HG03558 (cell line): ENCODE measurements around the gene SMIM41.

Experiments
- ATAC-seq: cut with Tn5 transposase; IDR thresholded peaks from one replicate; pipeline ENCODE4 v1.9.1; 2021; ENCODE audit warnings: moderate number of reproducible peaks; ENCODE audit not compliant: unreplicated experiment; ENCODE audit errors: extremely low read depth

SMIM41 gene

DNA sequence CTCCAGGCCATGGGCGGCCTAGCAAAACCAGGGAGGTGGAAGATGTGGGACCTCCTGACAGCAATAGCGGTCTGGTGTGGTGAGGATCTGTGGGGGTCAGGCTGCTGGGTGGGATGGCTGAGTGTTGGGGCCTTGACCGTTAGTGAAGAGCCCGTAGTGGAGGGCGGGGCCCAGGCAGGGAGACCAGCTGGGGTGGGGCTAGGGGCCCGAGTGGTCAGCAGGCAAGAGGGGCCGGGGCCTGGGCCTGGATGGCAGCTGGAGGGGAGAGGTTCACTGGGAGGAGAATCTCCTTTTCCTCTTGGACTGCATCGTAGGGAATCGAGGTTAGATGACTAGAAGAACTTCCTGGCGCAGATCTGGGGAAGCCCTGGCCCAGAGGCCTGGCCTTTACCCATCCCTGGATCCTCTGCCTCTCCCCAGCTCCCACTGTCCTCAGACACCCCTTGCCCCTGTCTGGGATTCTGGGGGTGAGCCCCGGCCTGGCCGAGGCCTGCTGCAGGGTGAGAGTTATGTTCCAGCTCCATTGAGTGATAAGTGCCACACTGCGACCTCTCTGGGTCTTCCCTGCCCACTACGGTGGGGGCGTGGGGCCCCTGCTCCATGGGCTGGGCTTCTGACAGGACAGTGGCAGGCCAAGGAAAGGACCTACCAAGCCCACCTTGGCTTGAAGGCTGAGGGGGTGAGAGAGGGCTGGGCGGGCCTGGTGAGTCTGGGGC, 65.2 kb downstream of the SMIM41 start:
- ATAC-seq: no peak

DNA sequence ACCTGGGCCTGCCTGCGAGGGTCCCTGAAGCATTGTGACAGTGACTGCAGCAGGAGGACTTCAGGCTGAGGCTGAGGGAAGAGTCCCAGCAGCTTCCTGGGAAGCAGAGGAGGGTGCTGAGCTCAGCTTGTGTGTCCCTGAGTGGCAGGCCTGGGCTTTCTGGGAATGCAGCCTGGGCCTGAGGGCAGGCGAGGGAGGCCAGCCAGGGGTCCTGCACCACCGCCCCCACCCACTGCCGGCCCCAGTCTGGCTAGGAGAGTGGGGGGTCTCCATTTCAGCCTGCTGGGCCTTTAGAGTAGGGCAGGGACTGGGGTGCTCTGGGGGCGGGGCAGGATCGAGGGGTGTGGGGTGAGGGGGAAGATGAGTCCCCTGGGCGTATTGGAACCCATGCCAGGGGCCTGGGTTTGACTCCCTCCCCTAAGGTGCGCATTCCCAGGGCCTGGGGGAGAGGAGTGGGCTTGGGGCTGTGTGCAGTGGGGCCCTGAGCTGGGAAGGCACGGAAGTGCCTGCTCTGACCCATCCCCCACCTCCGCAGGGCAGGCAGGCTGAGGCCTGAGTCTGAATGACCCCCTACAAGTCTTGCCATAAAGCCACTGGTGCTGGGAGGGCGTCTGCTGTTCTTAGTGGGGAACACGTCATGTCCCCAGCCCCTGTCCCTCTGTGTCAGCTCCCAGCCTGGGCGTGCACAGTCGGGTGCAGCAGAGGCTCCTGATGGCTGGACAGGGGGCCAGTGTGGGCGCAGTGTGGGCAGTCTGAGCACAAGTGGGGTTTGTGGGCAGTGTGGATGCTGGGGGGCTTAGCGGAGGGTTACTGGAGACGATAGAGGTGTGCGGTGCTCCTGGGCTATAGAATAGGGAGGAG, 66.0 kb downstream of the SMIM41 start:
- ATAC-seq: no peak

DNA sequence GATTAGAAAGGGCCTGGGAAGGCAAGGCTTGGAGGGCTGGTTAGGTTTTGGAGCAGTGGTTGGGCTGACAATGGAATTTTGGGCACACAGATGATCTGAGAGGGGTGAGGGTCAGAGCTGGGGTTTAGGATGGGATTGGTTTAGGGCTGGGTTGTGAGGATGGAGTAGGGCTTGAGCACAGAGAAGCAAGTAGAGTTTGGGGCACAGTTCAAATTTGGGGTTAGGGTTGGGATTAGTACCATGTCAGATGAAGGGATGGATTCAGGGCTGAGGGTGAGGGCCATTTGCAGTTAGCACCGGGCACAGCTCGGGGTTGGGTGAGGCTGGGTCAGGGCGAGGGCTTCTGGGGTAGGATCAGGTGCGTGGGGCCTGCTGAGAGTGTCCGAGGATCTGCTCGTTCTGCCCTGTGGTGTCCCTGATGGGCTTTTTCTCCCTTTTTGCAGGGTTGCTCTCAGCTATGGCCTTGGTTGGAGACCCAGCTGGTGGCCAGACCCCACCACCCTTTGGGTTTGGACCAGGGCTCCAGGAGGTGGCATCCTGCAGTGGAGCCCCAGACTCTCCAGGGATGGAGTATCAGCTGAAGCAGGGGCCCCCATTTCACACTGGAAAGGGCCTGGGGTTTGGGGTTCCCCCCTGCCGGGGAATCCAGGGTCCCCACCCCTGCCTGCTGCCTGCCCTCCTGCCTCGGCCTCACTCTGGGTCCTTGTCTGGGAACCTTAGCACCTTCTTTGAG, 66.8 kb downstream of the SMIM41 start:
- no peak for ATAC-seq

DNA sequence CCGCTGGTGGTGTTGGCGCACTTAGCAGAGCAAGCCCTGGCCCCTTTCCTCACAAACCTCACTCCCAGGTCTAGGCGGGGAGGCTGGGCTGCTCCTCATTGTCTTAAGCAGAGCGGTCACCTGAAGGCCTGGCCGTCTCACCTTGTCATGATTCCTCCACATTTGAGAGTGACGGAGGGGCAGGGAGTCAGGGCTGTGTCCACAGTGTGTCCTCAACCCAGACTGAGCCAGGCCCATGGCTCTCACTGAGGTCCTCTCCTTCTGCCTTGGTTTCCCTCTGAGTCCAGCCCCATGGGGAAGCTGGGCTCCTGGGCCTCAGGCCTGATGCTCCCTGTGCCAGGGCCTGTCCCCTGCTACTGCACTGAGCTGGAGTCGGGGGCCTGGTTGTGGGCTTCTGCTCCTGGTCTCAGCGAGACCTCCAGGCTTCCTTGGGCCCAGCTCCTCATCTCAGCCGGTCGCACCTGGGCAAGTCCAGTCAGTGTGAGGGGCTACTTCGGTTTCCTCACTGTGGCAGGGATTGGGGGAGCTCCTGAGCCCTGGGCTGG, 67.4 kb downstream of the SMIM41 start:
- ATAC-seq: no peak

DNA sequence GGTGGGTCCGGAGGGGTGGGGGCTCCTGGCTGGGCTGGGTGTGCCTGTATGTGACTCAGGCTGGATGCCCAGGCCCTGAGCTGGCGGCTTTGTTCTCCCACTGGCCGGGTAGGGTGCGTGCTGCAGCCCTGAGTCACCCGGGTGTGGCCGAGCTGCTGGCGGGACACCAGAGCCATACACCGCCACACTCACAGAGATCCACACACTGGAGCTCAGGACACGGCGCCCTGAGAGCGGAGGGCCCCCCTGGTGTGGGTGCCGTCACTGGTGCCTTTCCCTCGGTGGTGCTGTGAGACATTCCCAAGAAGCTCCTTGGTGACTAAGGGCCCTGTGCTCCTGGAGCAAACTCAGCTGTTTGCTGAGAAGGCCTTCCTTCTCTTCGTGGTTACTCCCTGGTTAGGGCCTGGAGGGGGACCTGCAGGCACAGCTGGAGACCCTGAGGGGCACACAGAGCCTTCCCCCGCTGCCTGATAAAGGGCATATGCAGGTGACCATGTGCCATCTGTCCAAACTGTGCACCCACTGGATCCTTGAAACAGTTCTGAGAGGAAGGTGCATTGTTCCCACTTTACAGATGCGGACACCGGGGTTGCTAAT, 68.0 kb downstream of the SMIM41 start:
- no peak for ATAC-seq

DNA sequence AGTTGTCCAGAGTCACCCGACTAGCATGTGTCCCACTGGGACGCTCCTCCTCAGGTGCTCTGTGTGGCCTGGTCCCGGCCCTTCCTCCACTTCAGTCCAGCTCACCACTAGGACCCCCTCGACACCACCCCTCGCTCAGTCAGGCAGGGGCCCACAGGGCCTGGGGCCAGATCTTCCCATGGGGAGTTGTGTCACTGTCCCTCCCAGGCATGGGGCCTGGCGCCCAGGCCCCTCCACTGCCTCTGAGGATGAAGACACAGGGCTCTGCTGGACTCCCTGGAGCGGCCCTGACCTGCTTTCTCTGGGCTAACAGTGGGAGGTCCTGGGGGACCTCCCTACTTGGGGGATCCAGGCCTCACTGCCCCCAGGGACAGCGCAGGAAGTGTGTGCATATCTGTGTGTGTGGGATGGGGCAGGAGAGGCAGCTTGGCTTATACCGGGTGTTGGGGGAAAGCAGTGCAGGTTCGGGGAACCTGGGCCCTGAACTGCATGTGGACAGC, 68.5 kb downstream of the SMIM41 start:
- ATAC-seq: no peak

DNA sequence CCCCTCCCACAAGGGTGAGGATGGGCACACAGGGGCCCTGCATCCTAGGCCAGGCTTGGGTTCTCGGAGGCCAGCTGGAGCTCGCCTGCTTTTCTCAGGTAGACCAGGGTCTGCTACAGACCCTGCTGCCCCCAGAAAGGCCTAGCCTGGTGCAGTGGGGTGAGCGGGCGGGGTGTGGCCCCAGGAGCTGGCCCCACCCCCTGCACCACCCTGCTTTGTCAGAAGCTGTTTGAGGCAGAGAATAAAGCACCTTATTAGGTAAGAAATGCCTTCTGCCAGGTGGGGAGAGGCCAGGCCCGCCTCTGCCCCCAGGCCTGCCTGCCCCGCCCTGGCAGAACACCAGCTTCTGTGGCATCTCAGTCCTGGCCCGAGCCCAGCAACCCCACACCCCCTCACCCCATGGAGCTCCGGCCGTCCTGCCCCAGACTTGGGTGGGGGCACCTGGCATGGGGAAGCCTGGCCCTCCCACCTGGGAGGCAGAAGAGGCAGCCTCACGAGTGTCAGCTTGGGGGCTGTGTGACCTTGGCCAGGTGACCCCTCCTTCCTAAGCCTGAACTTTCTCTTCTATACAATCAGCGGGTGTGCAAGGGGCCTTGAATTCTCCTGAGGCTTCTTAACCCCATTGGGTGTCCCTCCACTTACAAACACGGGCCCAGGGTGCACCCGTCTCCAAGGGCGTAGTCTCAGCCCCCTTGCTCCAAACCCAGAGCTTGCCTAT, 69.1 kb downstream of the SMIM41 start:
- ATAC-seq: no peak

DNA sequence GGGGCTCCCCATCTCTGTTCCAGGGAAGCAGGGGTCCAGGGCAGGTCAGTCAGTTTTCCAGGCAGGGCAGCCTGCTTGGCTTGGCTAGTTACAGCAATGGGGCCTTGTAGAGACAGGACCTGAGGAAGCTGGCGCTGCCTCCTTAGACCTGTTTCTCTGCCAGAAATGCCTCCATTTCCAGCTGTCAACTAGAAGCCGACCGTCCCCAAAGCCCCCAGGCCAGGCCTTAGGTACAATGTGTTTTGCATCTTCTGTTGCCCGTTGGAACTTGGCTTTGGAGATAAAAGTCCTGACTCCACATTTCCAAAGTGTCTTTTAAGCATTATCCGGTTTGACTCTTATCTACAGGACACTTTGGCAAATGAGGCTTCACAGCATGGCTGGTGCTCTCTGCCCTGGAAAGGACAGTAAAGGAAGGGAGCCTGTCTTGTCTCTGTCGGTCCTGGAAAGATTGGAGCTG, 69.7 kb downstream of the SMIM41 start:
- no peak for ATAC-seq

DNA sequence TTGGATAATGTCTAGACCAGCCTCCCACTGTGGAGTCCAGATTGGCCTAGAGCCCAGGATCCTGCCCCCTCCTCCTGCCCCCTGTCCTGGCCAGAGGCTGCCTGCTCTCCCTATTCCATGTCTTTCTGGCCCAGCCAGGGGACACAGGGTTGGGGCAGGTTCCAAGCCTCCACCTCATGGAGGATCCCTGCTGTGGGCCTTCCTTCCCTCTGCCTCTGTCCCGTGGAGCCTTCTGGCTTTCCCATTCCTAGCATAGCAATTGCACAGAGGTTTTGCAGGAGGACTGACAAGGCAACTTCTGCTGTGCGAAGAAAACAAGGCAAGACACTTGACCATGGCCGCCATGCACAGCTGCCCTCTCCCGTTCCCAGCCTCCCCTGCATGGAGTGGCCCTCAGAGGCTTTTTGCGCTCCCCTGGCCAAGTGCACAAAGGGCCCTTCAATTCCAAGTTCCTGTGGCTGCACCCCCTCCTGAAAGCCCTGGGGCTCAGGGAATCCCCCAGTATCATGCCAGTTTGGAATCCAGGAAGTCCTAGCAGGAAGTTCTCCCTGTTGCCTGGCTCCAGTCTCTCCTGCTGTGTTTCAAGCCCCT, 70.2 kb downstream of the SMIM41 start:
- ATAC-seq: no peak

DNA sequence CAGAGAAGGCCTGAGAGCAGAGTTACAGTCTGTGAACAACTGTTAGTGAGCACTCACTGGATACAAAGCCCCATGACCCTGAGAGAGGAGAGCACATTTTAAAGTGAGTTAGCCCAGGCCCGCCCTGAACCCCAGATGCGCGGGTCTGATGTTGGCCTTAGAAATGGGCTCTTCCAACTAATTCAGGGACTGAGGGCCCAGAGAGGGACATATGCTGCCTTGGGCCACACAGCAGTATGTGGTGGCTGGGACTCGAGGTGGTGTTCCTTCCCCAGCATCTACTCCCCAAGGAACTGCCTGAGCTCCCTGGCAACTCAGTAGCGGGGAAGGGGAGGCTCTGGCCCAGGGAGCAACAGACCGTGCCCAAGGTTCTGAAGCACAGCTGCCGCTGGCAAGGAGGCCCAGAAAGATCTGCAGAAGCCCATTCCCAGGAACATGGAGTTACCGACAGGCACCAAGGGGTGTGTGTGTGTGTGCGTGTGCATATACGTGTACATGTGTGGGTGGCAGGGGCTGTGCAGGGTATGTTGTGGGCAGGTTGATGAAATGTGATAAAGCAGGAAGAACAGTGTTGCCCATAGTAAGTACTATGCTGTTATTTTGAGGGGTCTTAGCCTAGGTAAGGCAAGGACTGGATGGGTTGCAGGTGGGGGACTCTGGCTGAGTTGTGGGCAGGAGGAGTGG, 71.8 kb downstream of the SMIM41 start:
- no peak for ATAC-seq

DNA sequence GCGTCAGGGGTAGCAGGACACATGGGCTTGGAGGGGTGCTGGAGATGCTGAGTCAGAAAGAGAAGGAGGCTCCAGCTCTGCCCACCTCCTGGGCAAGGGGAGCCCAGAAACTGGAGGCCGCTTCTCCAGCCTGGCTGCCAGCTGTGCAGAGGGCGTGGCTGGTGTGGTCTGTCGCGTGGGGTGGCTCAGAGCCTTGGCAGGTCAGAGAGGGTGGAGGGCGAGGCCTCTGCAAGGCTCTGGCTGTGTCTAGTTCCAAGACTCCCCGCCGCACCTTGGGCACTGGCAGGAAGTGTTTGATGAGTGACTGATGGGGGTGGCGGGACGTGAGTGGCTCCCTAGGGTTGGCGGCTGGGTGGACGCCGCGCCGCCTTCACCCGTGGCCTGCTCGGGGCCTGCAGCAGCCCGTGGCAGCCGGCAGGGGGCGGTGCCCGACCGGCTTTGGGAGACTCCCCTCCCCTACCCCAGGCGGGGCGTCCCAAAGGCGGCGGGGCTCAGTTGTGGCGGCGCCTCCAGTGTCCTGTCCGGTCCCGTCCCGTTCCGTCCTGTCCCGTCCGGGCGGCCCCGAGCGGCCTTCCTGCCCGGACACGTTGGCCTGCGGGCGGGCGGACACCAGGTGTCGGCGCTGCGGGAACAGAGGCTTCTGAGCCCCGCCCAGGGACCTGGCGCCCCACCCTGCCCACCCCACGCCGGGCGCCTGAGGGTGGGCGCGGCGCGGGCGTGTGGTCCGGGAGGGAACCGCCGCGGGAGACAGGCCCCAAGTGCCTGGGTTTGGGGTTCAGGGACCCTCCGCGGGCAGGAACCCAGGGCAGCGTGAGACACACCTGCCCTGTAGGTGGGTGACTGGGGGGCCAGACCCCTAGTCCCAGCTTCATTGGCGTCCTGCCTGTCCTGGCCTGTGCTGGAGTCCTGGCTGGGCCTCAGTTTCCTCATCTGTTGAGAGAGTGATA, 72.6 kb downstream of the SMIM41 start:
- no peak for ATAC-seq

DNA sequence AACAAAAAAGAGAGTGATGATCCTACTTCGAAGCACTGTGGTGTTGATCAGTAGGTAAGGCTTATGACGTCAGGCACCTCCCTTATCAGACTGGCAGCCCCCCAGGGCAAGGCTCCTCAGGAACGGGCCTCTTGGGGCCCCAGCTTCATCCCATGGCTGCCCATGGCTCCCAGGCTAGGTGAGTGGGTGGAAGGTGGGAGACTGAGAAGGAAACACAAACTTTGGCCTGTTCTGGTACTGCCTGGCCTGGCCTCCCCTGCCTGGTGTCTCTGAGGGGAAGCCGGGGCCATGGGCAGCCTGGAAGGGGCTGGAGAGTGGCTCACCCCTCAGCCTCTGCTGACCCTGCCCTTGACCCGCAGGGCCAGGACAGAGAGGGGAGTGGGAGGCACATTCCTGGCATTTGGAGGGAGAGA, 73.4 kb downstream of the SMIM41 start:
- no peak for ATAC-seq

DNA sequence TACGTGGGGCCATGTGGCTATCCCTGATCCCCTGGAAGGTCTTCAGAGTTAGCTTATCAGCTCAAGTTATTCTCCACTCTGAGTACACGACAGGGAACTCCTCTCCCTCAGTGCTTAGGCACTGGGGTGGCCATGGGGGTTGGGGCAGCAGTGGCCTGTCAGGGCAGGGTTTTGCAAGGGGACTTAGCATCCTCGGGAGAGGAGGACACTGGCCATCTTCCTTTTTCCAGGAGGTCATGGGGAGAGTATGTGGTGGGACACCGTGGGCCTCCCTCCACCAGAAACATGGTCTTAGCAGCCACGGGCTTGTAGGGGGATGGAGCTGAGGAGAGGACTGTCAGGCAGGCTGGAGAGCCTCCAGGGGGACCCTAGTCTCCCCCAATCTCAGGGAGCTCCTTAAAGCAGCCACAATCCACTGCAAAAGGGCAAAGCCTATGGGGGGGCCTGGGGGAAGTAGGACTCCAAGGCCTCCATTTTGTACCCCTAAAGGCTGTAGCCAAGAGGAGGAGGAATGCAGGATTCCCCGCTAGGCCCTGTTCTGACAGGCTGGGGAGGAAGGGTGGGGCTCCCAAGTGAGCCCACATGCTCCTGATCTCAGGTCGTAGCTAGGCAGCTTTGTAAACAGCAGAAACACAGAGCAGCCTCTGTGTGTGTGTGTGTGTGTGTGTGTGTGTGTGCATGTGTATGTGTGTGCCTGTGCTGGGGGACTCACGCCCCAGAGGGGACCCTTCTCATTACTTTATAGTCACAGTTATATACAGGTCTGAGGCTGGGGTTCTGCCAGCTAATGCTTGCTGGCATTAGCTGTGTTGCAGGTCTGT, 75.8 kb downstream of the SMIM41 start:
- no peak for ATAC-seq

DNA sequence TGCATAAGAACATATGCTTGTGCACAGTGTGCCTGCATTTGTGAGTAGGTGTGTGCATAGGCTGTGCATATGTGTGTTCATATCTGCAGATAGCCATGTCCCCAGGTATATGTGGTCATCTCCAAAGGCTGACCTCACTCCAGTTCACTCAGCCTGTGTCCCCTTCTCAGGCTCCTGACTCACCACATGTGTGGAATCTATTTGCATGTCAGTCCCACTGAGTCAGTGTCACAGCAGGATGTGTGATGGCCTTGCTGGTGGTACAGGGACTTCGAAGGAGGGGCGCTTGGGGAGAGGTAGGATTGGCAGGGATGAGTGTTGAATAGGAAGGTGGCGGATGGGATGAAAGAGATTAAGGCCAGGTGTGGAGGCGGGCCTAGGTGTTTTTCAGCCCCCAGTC, 76.8 kb downstream of the SMIM41 start:
- no peak for ATAC-seq

DNA sequence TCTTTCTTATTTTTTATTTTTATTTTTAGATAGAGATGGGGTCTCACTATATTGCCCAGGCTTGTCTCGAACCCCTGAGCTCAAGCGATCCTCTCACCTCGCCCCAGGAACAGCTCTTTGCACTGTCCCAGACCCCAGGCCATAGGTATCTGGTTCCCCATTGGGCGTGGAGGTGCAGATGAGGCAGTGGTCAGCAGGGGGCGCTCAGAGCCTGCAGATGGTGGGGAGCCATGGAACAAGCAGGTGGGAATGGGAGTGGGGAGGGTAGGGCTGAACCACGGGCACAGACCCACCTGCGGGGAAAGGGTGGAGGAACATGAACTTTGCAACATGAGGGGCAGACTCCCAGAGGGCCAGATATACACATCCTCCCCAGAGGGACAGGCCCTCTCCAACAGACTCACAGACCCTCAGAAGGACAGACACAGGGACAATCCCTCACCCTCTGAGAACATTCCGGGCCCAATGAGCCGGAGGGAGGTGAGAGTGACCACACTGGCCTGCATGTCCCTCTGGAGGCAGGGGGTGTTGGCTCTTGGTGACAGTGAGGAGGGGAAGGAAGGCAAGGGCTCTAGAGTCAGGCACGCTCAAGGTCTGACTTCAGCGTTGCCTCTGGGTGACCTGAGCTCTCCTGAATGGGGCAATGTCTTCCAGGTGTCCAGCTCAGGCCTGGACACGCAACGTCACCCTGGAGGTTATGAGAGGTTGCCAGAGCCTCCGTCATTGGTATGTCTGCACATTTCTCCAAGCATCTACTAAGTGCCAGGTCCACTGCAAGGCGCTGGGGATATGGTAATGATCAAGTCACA, 77.5 kb downstream of the SMIM41 start:
- ATAC-seq: no peak
